Limb (tissue), 2 donors: Measurements from ENCODE around the gene ZNF792.
"Not testable (repeated sequence)": the region's sequence is repeated elsewhere in the genome, so short reads cannot be mapped to it uniquely, and the experiment has no call there.

ENCODE experiments used
- DNase-seq, 2 donors: peaks; one replicate each; pipeline ENCODE4 v3.0.0-alpha.2; 2016; ENCODE audit errors: extremely low spot score in 2 of 2

The ZNF792 gene

GRCh38 chr19:34963573-34964406 is at the start of gene ZNF792:
TSS of gene ZNF792 (minus strand) at chr19:34964229. CDS start at chr19:34963662, 567 bp downstream.
- DNase-seq: peak; percentile 58 to 76

GRCh38 chr19:35013041-35013819 is 49.2 kb upstream of the ZNF792 start:
- peak; percentile 52 to 83 for DNase-seq

GRCh38 chr19:35011737-35012682 is 48.0 kb upstream of the ZNF792 start:
- no peak for DNase-seq

GRCh38 chr19:35011091-35011689 is 47.2 kb upstream of the ZNF792 start:
- DNase-seq: no peak

- DNase-seq: no peak
Measured at GRCh38 chr19:35009424-35010415, 45.7 kb upstream of the ZNF792 start.

- no peak for DNase-seq
Measured at GRCh38 chr19:35008891-35009341, 44.9 kb upstream of the ZNF792 start.

- DNase-seq: not testable (repeated sequence)
Measured at GRCh38 chr19:35007427-35007826, 43.4 kb upstream of the ZNF792 start.

- DNase-seq: no peak
Measured at GRCh38 chr19:35006999-35007365, 43.0 kb upstream of the ZNF792 start.

GRCh38 chr19:35006342-35006998 is 42.4 kb upstream of the ZNF792 start:
- DNase-seq: no peak

GRCh38 chr19:35006007-35006341 is 41.9 kb upstream of the ZNF792 start:
- not testable (repeated sequence) for DNase-seq

GRCh38 chr19:35005256-35005977 is 41.4 kb upstream of the ZNF792 start:
- no peak for DNase-seq

GRCh38 chr19:35004517-35005255 is 40.7 kb upstream of the ZNF792 start:
- no peak for DNase-seq

GRCh38 chr19:35002037-35002535 is 38.1 kb upstream of the ZNF792 start:
- DNase-seq: no peak

GRCh38 chr19:35000647-35001501 is 36.8 kb upstream of the ZNF792 start:
- peak; percentile 12 to 74 for DNase-seq

GRCh38 chr19:35000338-35000646 is 36.3 kb upstream of the ZNF792 start:
- no peak for DNase-seq

- peak; percentile 86 to 93 for DNase-seq
Measured at GRCh38 chr19:34999498-35000337, 35.7 kb upstream of the ZNF792 start, which contains the start of gene GRAMD1A. TSS of gene GRAMD1A (plus strand) at chr19:35000323. CDS start at chr19:35000479, 156 bp downstream.
